ENCODE results near the gene MINDY4.

Gene MINDY4

GRCh38 chr7:30776971-30777370, 5.8 kb downstream of the MINDY4 start:
- no peak for DNase-seq

- no peak for DNase-seq
Observed at GRCh38 chr7:30778255-30779025, 7.2 kb downstream of the MINDY4 start.

- no peak for DNase-seq
Observed at GRCh38 chr7:30779574-30779973, 8.4 kb downstream of the MINDY4 start.

GRCh38 chr7:30780941-30781340, 9.7 kb downstream of the MINDY4 start:
- DNase-seq, result no peak

- DNase-seq, result no peak
Observed at GRCh38 chr7:30782690-30783089, 11.5 kb downstream of the MINDY4 start.

GRCh38 chr7:30785786-30786185, 14.6 kb downstream of the MINDY4 start:
- no peak for DNase-seq

- DNase-seq, result no peak
Observed at GRCh38 chr7:30787486-30787885, 16.3 kb downstream of the MINDY4 start.

- DNase-seq, result peak; percentile 31
Observed at GRCh38 chr7:30788640-30789333, 17.6 kb downstream of the MINDY4 start.

- DNase-seq, result no peak
Observed at GRCh38 chr7:30789334-30789711, 18.1 kb downstream of the MINDY4 start.

GRCh38 chr7:30790356-30790755, 19.1 kb downstream of the MINDY4 start:
- no peak for DNase-seq

- DNase-seq, result no peak
Observed at GRCh38 chr7:30791114-30791513, 19.9 kb downstream of the MINDY4 start.

- no peak for DNase-seq
Observed at GRCh38 chr7:30795161-30795948, 24.1 kb downstream of the MINDY4 start.

- no peak for DNase-seq
Observed at GRCh38 chr7:30796105-30796869, 25.1 kb downstream of the MINDY4 start.

GRCh38 chr7:30797176-30798040, 26.2 kb downstream of the MINDY4 start:
- no peak for DNase-seq

- DNase-seq, result no peak
Observed at GRCh38 chr7:30799206-30799975, 28.2 kb downstream of the MINDY4 start.

GRCh38 chr7:30799976-30800661, 28.9 kb downstream of the MINDY4 start:
- DNase-seq, result no peak

- DNase-seq, result peak; percentile 34
Observed at GRCh38 chr7:30800785-30801252, 29.6 kb downstream of the MINDY4 start.

GRCh38 chr7:30802812-30803211, 31.6 kb downstream of the MINDY4 start:
- DNase-seq, result no peak

- DNase-seq, result no peak
Observed at GRCh38 chr7:30804078-30804661, 33.0 kb downstream of the MINDY4 start.
